ENCODE results near the gene UNC5C.

Gene UNC5C

DNA sequence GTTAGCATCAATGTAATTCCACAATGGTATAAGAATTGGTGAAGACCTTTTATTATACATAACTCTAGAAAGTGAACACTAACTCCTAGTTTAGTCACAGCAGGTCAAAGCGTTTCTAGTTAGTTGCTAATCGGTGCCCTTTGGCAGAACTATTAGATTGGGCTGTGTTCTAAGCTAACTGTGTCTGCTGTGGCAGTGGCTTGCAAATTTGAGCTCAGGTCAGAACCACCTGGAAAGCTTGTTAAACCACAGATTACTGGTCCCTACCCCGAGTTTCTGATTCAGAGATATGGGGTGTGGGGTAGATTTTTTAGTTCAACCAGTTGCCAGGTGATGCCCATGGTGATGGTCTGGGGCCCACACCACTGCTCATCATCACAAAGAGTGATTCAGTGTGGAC is 332.1 kb downstream of the UNC5C start:
- no peak for DNase-seq (ENCODE audit: low read depth)

DNA sequence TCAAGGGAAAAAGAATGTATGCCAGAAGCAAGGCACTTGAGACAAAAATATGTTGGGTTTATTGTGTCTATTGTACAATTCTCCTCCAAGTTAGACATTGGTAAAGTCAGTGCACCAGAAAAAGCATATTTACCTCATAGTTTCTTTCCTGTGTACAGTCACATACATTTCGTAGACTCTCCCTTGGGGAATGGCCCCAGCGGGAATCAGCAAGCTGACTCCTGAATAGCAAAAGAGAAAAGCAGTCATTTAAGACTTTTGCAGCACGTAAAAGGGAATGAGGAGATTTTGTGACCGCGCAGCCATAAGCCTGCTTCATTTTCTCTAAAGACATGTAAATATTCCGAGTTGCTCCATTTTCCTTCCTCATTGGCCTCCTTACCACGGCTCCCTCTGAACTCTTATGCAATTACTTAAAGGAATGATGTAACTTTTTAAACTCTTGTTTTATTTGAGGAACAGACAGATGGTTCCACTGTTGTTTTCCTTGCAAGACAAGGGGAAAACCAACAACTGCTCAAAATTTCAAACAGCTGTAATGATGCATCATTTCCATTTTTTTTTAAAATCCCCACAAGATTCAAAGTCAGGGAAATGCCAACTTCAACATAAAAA is 332.7 kb downstream of the UNC5C start:
- DNase-seq (ENCODE audit: low read depth) = peak; percentile 21

DNA sequence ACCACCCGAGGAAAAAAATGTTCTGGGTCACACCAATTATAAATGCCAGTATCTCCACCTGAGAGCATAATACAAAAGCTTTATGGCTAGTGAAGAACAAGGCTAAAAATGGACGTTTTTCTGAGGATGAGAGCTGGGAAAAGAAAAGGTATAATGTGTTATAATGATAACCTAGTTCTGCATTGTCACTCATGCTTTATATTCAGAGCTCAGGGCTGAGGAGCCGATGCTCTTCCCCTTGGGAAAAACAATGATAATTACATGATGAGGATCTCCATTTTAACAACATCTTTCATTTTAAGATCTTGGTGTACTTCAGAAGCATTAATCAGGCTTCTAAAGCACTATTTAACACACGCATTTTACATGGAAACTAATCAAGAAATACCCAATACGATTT is 333.7 kb downstream of the UNC5C start:
- no peak for DNase-seq (ENCODE audit: low read depth)

DNA sequence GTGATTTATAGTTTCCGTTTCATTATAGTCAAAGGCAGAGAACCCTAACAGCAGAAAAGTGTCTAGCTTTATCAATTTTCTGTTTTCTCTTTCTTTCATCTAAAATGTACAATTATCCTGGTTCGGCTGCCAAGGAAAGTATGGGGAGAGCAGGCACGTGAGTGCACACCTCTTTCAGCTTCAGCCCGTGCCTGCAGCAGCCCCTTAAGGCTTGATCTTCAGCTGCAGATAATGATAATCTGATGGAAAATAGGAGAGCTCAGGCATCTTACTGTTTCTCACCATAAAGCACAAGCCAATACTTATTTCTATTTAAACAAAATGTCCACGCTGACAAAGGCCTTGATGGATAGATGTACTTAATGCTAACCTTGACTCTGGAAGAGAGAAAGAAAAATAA is 334.4 kb downstream of the UNC5C start:
- DNase-seq (ENCODE audit: low read depth) = no peak

DNA sequence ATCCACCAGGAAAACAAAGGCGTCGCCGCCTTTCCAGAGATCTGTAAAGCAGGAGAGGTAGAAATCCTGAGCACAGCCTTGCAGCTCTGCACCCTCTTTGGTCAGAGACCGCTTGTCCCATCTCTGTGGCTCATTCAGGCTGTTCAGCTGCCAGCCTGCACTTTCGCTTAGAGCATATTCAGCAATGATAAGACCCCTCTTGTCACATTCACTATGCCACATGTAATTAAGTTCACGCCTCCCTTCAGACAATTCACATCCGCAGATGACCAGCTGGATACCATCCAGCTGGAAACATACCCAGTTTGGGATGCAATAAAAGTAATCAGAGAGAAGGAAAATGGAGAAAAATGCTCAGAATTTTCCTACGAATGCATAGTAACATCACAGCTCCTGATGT is 335.4 kb downstream of the UNC5C start:
- no peak for DNase-seq (ENCODE audit: low read depth)

DNA sequence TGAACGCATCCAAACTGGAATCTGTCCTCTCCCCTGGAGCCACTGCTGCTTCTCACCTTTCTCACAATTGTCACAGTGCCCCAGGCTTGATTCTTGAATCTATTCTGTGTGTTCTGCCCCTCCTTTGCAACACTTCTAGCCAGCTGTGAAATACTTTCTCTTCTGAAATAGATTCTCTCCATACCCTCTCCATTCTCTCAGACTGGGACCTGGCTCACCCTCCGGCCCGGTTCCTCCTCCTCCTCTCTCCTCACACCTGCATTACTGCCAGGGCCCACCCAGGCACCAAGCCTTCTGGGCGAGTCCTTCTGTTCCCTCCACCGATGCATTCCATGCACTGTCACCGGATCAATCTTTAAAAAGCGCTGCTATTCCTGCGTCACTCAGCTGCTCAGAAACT is 336.1 kb downstream of the UNC5C start:
- DNase-seq (ENCODE audit: low read depth) = no peak

DNA sequence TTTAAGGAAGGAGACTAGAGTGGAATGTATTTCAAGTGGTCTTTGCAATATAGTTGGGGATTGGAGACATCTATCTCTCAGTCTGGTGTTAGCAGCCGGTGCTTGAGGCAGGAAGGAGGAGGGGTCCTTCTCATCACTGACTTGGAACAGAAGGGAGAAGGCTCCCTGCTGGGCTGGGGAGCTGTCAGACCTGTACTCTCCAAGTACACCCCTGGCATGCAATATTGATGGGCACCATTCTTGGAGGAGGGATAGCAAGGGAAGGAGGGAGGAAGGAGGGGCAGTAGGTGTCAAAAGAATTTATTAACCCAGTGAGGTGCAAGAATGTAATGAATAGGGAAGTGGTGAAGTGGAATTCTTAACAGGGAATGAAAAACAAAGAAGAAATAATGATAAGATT is 338.8 kb downstream of the UNC5C start:
- no peak for DNase-seq (ENCODE audit: low read depth)

DNA sequence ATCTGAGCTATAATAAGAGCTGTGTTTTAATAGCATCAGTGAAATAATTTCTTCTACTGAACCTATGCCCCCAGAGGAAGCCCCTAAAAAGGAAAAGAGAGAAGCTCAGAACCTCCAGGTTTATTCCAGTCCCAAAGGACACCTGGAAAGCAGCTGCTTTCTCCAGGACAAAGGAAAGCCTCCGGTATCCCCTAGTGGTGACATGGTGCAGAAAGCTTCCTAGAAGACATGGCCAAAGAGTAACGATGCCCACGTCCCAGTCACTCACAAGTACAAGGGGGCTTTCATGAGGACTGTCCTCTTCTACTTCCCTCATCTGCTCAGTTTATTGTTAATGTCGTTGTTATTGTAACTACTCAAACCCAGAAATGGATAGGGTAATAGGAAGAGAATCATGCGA is 343.9 kb downstream of the UNC5C start:
- DNase-seq (ENCODE audit: low read depth) = no peak

DNA sequence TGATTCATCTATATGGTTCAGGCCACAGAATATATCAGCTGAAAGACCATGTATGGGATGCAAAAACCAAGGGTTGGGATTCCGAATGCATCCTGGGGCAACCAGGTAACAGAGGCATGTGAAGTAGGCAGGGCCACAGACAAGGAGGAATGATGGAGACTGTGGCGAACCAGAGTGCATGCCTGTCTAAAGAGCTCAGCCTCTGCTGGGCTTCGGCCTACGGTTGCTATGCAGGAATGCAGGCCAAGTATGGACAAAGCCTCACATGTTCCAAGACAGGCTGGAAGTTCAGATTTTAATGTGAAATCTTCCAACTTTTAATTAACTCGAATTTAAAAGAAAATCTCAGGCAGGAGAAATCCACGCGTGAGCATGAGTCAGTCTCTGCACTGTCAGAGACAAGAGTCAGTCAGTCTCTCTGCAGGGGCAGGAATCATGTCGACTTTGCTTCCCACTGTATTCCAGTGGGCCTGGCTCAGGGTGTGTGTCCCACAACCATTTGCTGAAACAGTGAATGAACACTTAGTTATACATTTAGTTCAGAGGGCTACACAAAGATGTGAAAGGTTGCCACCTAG is 344.4 kb downstream of the UNC5C start:
- no peak for DNase-seq (ENCODE audit: low read depth)

DNA sequence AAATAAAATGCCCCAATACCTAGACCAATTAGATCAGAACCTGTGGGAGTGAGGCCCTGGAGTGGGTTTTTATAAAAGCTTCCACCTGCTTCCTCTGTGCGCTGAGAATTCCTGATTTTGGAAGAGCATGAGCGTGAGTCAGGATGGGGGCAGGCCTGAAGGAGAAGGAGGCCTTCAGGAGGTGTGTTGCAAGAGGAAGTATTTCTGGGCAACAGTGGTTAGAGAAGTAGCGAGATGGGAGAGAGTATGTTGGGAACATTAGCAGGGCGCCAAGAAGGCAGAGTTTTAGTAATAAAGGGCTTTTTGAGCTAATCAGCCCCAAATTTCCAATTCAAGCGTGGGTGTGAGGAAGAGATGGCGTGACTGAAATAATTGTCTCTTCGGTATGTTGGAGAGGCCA is 349.8 kb downstream of the UNC5C start:
- DNase-seq (ENCODE audit: low read depth) = no peak

DNA sequence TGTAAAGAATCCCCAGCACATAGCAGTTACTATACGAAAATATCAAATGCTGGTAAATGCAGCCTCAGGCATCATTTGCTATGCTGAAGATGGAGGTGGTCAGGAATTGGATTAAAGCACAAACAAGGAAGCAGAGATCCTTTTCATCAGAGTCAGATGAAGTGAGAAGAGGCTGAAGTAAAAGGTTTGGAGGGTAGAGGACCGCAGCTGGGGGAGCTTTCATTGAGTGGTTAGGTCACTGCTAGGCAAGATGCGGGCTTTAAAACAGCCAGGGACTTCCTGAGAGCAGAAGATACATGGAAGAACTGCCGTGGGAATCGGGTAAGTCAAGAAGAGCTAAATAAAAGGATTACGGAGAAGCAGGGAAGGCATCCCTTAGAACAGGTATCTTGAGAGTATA is 351.4 kb downstream of the UNC5C start:
- no peak for DNase-seq (ENCODE audit: low read depth)

DNA sequence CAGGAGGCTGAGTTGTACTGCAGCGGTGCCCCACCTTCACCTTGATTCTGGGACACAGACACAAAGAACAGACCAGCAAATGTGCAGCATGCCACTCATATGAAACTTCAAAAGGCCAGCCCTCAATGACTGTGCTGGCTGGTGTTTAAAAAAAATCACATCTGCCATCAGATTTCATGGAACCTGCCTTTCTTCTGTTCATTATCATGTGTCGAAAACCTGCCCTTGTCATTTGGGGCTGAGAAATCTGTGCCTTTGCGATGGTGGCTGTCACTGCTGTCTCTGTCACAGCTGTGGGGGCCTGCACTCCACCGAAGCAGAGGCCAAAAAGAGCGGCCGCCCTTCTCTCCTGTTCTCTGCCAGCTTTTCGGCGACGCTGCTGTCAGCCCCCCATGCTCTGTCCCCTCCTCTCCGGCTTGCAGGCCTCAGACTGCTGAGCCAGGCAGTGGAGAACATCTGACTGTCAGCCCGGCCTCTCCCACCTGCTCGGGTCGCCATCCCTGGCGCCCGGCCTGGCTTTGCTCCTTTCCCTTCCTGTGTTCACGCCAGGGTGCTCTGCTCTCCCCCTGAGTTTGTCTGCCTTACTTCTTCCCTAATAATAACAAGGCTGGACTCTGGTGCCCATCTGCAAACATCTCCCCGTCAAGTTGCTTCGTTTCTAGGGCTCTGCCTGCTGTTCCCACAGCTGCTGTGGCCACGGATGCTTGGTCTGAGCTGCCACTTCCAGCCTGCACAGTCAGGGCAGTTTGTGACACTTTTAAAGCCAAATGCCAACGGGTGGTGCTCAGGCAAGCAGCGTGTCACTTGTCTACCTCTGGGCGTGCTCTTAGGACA is 355.2 kb downstream of the UNC5C start:
- no peak for DNase-seq (ENCODE audit: low read depth)

DNA sequence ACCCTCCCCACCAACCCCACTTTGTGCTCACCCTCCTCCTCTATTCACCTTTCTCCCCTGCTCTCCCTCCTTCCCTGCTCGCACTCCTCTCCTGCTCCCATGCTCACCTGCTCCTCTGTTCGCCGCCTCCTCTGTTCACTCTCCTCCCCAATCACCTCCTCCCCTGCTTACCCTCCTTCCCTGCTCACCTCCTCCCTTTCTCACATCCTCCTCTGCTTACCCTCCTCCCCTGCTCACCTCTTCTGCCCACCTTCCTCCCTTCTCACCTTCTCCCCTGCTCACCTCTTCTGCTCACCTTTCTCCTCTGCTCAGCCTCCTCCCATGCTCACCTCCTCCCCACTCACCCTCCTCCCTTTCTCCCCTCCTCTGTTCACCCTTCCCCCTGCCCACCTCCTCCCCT is 357.2 kb downstream of the UNC5C start:
- DNase-seq (ENCODE audit: low read depth) = no peak

DNA sequence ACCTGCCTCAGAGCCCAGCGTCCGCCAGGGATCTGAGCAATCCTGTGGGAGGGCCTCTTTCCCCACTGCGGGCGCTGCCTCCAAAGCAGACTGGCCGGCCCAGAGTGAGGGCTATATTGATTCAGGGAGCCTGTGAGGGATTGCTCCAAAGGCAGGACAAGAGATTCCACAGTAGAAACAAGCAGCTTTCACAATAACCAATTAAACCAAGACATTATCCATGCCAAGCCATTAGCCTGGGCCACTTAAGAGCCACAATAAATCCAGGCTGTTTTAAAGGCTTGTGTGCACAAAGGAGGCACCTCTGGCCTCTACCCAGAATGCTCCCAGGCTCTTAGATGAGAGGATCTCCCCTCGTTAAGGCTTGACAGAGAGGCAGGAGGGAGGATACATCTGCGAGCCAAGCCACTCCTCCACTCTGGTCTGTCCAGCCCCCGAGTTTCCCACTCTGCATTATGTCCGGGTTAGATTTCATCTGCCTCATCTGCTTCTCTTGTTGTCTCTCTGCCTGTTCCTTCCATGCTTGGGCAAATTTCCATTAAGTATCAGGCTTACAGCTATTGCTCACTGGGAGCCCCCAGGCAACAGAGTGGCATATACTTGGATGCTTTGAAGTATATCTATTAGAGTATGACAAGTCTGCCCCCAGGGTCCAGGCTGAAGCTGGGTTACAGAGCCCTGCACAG is 357.9 kb downstream of the UNC5C start:
- DNase-seq (ENCODE audit: low read depth) = no peak

DNA sequence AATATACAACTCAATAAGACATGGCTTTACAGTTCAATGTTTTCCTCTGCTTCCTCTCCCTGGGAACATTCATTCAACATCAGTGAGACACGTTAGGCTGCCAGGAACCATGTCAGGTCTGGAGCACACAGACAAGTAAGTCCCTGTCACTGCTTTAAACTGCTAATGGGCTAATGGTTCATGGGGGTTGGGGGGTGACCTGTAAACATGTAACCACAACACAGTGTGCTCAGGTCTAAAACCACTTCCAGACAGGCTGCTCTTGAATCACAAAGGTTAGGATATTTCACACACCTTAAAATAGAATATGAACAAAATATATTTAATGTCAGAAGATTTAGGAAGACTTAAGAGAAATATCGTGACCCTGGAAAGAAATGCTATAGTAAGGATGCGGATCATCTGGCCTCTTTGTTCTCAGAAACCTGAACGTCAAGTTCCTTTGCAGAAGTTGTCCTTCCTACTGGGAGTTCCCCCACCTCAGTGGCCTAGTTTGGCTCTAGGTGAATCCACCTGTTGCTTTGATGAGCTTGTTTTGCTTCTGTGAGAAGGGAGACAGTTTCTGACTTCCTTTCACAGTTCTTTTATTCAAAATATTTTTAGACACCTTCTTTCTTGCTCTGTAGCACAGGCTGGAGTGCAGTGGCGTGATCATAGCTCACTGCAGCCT is 359.9 kb downstream of the UNC5C start:
- DNase-seq (ENCODE audit: low read depth) = no peak

DNA sequence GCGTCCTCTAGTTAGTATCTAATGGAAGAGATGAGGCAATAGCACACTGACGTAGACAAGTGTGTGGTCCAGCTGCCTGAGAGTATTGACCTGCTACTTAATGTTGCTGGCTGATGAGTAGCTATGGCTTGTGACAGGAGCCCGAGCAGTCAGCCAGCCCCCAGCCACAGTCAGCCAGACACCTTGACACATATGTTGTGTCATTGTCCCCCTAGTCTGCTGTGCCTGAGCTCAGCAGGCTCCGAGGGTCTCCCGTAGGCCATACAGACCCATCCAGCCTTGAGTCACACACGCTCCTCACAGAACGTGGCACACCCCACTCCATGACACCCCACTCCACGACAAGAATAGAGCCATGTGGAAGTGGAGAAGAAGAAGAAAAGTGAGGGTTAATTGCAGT is 362.1 kb downstream of the UNC5C start:
- no peak for DNase-seq (ENCODE audit: low read depth)

DNA sequence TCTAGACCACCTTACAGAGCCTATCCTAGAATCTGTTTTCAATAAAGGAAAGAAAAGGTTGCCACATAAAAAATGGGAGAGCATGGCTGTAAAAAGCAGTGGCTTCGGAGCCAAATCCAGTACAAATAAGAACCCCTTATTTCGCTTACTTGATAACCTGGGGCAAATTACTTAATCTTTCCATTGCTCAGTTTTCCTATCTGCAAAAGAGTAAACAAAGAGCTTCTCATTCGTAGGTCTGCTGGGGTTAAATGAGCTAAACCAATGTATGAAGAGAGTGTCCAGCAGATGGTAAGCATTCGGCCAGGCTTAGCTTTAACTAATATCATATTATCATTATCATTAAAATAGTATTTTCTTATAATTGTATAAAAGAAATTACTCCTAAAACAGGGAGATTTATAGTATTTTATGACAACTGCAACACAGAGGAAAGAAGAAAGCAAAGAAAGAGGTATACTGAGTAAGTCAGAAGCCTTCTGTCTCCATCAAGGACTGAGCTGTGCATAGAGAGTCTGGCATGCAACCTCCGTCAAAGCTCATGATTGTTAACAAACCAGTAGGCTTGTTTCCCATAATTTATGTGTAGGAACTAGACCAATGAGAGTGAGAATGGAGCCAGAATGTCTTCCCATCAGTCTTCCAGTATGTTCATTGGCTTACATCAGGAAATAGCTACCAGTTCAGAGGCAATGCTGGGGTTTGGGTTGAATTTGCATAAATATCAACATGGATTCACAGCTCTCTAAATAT is 364.9 kb downstream of the UNC5C start:
- DNase-seq (ENCODE audit: low read depth) = no peak

DNA sequence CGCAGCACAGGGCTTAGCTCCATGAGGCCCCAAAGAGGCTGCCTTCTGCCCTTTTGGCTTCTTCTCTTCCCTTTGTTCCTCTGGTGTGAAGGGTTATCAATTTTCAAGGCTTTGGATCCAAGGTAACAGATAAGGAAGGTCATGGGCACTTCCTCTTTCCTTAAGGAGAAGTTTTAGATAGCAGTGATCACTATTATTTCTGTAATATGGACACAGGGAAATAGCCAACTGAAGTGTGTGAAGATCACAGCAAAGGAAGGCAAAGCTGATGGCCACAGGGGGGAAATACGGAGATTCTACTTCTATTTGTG is 366.8 kb downstream of the UNC5C start:
- no peak for DNase-seq (ENCODE audit: low read depth)

DNA sequence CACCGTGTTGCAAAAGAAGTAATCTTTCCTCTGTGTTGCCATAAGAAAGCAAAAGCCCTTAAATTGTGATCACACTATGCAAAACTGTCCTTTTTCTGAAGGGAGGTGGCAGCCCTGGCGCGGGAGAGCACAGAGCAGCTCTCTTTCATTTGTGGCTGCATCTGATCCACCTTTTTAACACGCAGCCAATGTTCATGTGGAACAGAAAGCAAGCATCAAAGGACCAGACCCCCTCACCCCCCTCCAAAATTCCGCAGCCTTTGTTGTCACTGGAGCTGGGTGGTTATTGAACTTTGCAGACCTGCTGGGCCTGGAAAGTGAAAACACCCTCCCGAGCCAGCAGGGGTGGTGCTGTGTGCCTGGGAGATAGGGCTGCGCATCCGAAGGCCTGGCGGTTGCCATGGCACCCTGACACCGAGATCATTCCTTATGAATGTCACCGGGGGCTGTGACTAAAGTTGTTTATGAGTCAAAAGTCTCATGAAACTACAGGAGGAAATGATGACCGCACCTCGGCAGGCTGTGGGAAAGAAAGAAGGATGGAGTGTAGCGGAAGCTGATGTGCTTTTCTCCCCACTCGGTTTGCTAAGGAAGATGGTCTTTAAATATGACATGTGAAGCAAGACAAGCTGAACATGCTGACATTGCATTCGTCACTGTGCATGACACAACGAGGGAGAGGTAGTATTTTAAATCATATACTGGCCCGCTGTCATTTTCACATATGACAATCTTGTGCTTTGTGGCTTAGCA is 367.4 kb downstream of the UNC5C start:
- no peak for DNase-seq (ENCODE audit: low read depth)

DNA sequence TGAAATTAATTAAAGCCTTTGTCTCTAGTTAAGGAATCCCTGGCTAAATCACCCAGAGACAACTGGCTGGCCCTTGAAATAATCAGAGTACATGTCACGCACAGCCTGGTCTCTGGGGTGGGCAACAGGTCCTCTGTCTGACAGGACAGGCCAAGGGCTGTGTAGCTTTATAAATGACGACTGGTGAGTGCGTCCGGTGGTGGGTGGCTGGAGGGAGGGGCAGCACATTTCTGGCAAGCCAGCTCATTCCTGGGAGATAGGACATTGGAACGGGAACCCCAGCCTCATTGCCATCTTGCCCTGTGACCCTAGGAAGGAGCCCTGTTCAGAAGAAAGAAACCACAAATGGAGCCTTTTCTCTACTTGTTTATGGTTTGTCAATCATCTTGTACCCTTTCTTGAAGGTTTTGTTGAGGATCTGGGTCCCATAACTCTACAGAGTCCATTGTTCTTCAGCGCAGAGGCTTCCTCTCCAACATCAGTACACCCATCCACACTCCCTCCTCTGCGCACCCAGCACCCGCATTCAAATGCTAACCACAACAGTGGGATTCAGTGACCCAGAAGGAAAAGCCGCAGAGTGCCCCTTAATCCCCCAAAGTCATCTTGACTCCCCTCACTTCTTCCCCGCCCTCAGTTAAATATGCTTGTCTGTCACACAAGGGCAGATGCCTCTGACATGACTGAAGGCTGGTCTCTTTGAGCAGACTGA is 368.1 kb downstream of the UNC5C start:
- DNase-seq (ENCODE audit: low read depth) = no peak

DNA sequence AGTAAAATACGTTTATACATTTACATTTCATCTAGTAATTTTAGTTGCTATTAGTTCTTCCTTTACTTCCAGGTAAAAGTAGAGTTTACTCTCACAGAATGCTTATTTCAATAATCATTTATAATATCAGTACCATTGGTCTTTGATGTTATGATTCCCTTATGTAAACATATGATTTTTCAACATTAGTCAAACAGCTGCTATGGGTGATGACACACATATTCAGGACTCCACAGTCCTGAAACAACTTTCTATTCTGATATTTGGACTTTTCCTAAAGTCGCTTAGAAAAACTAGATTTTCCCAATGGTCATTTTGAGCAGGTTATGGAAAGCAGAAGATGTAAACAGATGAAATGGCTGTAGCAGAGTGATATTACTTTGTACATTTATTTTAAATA is 369.8 kb downstream of the UNC5C start:
- DNase-seq (ENCODE audit: low read depth) = no peak
